Stimulated activated CD8-positive, alpha-beta memory T cell treated with anti-CD3 and anti-CD28 coated beads, Interleukin-2, amount 100 ng/mL, for 48 hours (primary cell): ENCODE measurements around the gene TMEM184B.
A peak's percentile ranks its signal among the peaks of the same experiment; 100 is the strongest.

Experiments used
- DNase-seq, 2 donors: peaks; one replicate each; pipeline ENCODE4 v3.0.0-alpha.2; 2020; ENCODE audit warnings: low read depth in 2 of 2

Gene TMEM184B

GRCh38 chr22:38276166-38276565, 3.4 kb upstream of the TMEM184B start:
- no peak for DNase-seq

- DNase-seq, result no peak
These were observed 471 bp upstream of the TMEM184B start for GRCh38 chr22:38273135-38273826.

DNA sequence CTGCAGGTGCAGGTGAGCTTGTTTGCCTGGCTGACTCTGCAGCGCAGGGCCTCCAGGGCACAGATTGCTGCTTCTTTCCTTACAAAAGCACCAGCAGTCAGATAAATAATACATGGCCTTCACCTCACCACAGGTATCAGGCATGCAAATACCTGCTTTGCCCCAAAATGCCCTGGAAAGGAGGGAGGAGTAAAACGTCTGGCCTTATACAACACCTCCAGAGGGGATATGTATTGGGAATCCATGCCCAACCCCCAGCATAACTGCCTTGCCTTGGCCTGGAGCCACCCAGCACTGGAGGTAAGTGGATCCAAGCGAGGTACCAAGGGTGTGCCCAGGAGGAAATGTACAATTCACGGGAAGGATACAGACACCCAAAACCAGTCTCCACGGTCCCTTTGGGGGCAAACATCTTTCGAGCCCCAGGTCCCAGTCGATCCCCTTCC, 860 bp downstream of the TMEM184B start:
- DNase-seq, result no peak

- DNase-seq, result no peak
These were observed 1.7 kb downstream of the TMEM184B start for GRCh38 chr22:38271101-38271500.

DNA sequence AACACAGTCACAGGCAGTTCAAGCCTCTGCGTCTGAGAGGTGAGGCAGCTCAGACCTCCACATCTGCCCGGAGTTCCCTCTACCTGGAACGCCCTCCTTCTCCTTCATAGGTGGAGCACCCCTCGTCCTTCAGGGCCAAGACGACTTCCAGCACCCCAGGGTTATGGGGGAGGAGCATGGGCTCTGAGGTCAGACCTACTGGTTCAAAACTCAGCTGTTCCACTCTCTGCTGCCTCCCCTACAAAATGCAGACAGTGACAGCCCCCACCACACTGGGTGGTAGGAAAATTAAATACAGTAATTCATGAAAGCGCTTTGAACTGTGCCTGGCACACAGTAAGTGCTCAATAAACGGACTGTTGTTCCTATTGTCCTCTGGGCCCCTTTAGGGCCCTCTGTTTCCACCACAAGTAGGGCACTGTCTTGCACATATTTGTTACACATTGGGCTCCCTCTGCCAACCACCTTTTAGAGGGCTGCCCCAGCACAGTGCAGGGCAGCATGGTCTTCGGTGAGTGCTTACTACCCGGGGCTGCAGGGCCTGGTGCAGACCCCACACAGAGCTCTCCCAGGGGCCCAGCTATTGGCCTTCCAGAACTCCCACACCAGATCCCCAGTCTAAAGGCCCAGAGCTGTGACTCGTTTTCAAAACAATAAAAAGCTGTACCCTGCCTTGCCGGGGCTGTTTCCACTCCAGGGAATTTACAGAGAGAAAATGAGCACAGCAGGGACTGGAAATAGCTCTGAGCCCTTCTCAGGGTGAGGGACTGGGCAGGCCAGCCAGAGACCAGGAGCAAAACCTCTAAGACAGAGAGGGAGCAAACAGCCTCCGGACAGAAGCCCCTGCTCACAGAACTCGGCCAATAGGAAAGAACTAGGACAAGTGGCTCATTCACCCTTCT, 2.5 kb downstream of the TMEM184B start:
- DNase-seq, result no peak

- DNase-seq, result no peak
These were observed 3.3 kb downstream of the TMEM184B start for GRCh38 chr22:38269466-38269865.

DNA sequence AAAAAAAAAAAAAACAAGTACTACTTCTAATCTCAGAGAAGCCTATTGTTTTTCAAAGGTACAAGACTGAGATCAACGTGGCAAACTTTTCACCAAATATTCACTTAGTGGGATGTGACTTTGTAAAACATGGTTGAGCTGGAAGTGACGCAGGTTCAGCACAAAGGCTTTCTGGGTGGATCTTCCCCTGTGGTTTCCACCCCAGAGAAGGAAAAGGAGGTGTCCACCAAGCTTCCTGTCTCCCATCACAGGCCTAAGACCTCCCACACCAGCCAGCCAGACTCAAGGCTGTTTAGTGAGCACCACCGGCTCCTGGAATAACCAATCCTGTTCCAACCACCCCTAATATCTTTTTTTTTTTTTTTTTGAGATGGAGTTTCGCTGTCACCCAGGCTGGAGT, 5.7 kb downstream of the TMEM184B start:
- DNase-seq, result peak in 1 of 2 donors; percentile 8

DNA sequence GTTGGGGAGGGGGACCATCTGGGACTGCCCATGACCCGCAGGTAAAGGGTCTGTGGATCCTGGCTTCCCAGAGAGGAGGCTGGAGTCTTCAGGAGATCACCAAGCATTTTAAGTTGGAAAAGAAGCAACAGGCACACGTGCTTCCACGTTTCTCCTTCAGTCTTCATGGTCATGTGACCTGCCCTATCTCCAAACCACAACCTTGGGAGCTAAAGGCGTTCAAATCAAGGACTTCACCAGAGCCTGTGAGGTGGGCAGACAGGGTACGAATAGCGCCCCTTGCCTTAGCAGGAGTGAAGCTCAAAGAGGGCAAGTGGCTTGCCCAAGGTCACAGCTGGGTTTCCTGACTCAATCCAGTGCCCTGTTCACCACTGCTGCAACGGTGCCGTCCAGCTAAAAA, 6.7 kb downstream of the TMEM184B start:
- DNase-seq, result no peak

DNA sequence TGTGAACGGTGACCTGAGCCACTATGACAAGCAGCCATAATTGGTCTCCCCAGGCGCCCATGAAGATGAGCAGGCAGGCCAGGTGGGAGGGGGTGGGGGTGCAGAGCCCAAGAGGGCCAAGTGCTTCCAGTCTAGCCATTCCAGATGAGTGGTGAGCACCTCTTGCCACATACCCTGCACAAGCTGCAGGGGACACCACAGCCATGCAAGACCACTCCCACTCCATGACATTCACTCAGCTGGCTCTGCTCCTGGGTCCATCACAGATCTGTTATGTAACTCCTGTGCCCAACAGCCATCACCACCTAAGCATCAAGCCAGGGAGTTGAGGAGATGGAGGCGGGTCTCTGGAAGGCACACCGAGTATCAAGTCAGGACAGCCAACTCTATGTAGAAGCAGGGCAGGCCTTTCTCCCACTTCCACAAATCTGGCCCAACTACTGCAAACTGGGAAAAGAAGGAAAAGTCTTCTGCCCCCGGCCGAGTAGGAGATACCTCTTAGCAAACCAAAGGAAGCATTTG, 8.4 kb downstream of the TMEM184B start:
- DNase-seq, result no peak

- DNase-seq, result peak; percentile 23 to 31
These were observed 10.6 kb downstream of the TMEM184B start for GRCh38 chr22:38262051-38262795.

DNA sequence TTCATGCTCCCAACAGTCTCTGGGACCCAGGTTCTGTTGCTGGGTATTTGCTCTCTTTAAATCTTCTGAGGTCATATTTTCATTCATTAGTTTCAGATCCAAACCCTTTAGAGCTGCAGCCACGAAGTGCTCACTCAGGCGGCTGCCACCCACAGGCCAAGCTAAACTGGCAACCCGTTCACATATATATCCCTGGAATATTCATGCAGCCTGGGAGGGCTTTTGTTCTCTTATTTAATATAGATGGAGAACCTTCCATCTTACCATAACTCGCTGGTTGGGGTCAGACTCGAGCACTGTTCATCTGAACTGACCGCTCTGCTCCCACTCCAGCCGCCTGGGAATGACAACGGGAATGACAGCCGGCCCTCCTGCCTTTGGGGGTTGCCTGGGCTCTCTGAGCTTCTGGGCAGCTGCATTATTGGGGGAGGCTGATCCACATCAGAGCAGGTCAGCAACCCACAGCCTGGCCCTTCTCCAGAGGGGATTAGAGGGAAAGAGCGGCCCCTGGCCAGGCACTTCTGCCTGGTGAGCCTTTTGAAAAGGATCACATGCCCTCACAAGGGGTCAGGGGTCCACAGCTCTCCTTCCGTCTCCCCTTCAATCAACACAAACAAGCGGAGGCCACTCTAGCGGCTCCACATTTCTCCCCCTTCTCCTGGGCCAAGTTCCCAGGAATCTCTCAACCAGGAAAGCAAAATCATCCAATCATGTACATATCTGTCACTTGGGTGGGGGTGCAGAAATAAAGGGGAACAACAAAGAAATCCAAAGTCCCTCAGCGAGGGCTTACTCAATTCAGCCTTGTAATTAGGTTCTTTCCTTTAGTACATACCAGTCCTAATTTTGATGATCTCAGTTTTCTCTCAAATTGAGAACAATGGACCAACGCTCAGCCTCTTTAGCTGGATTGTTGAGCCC, 11.8 kb downstream of the TMEM184B start:
- no peak for DNase-seq

DNA sequence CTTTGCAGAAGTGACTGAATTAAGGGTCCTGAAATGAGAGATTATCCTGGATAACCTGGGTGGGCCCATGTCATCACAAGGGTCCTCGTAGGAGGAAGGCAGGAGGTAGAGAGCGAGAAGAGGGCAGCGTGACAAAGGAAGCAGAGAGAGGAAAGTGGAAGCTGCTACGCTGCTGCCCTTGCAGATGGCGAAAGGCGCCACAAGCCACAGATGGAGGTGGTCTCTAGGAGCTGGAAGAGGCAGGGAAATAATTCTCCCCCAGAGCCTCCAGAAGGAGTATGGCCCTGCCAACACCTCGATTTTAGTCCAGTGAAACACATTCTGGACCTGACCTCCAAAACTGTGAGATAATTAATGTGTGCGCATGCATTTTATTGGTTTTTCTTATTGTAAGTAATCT, 13.4 kb downstream of the TMEM184B start:
- no peak for DNase-seq

GRCh38 chr22:38258895-38259294, 13.9 kb downstream of the TMEM184B start:
- no peak for DNase-seq

DNA sequence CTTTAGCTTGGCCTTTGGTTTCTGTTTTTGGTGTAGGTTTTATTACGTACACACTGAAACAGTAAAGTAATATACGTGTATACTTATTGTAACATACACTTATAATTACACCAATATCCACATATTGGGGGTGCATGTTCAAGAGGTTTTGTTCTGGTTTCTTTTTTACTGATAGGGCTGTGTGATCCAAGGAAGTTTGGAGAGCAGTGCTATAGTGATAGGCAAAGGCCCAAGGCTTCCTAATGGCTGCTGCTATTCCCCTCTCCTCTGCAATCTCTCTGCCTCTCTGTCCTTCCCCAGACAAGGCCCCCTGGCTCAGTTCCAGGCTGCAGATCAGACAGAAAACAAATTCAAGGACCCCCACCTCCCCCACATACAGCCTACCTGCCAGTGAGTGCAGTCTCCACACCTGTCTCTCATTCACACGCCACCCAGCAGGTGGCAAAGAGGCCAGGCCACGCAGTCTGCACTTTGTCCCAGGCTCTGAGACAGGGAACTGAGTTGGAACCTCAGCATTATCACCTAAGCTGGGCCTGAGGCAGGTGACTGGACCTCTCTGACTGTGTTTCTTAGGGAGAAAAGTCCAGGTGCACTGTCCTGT, 15.1 kb downstream of the TMEM184B start:
- DNase-seq, result no peak

- DNase-seq, result no peak
These were observed 15.6 kb downstream of the TMEM184B start for GRCh38 chr22:38257181-38257580.

GRCh38 chr22:38255697-38256096, 17.1 kb downstream of the TMEM184B start:
- no peak for DNase-seq

DNA sequence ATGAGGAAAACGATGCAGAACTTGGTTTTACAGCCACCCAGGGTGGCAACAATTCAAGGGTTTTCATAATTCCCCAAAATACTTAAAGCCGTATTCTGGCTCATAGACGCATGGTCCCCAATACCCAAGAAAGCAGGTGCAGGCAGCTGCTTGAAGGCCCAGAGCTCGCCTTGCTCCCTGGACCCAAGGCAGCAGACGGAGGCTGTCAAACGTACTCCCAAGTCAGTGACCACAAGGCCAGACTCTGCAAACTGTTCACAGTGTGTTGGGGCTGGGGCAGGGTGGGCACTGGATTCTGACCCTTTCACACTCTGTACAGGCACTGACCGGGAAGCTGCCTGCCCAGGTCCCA, 21.5 kb downstream of the TMEM184B start:
- DNase-seq, result no peak

DNA sequence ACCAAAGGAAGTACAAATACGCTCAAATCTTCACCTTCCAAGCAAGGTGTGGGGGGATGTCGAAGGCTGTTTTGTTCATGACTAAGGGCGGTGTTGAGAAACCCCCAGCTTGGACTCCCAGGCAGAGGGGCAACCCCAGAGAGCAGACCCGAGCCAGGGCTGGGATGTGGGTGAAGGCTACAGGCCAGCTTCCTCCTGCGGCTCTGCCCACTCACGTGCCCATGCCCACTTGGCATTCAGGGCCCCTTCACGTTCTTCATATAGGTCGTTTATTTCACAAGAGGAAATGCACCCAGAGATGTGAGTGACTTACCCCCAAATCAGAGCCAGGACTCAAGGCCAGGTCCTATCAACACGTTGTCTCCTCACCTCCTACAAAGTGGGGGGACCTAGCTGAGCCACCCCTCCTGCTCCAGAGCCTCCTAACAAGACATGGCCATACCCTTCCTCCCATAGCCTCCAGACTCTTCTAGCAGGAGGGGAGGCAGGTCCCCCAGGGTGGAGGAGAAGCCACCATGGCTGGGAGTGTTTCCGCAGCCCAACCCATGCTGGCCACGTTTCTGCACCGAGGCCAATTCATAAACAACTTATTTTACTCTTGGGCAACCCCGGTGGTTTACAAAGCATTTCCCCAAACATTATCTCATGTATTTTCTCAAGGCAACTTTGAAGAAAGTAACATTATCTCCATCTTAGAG, 22.0 kb downstream of the TMEM184B start:
- no peak for DNase-seq

GRCh38 chr22:38249803-38250642, 22.8 kb downstream of the TMEM184B start:
- DNase-seq, result no peak
